GM19099 (cell line): Measurements from ENCODE around the gene RASAL3.

Experiments used
- POLR2A ChIP-seq: IDR thresholded peaks from 3 replicates; pipeline ENCODE4 v1.6.1; 2011; ENCODE audit warnings: low read depth; ENCODE audit not compliant: insufficient read length; ENCODE audit errors: extremely low read depth

Gene RASAL3

GRCh38 chr19:15456441-15456840, 7.9 kb downstream of the RASAL3 start:
- no peak for TF ChIP-seq POLR2A

- TF ChIP-seq POLR2A = no peak
Measured at GRCh38 chr19:15455996-15456395, 8.3 kb downstream of the RASAL3 start.

- TF ChIP-seq POLR2A = no peak
Measured at GRCh38 chr19:15453906-15454860, 10.2 kb downstream of the RASAL3 start.

- no peak for TF ChIP-seq POLR2A
Measured at GRCh38 chr19:15453091-15453578, 11.2 kb downstream of the RASAL3 start.

GRCh38 chr19:15452111-15453047, 12.0 kb downstream of the RASAL3 start:
- no peak for TF ChIP-seq POLR2A

GRCh38 chr19:15450528-15450890, 13.8 kb downstream of the RASAL3 start:
- TF ChIP-seq POLR2A = no peak

GRCh38 chr19:15449620-15450527, 14.5 kb downstream of the RASAL3 start, which contains the start of gene WIZ:
TSS of gene WIZ (minus strand) at chr19:15449956. CDS start at chr19:15448307, 1,649 bp downstream.
- peak; percentile 12 for TF ChIP-seq POLR2A

GRCh38 chr19:15448778-15449619, 15.3 kb downstream of the RASAL3 start:
- no peak for TF ChIP-seq POLR2A

GRCh38 chr19:15448044-15448777, 16.1 kb downstream of the RASAL3 start:
- no peak for TF ChIP-seq POLR2A

- TF ChIP-seq POLR2A = no peak
Measured at GRCh38 chr19:15447057-15447456, 17.3 kb downstream of the RASAL3 start.

- no peak for TF ChIP-seq POLR2A
Measured at GRCh38 chr19:15445807-15446376, 18.5 kb downstream of the RASAL3 start.

- TF ChIP-seq POLR2A = no peak
Measured at GRCh38 chr19:15445227-15445605, 19.1 kb downstream of the RASAL3 start.
